OCI-LY3 (cell line): Measurements from ENCODE around the gene SLC35A5.

Source experiments
- CTCF ChIP-seq: fragments of 200-600, 300-600 bp; sonication (generic); IDR thresholded peaks from 2 replicates; pipeline ENCODE4 v1.5.1; 2014; ENCODE audit warnings: antibody characterized with exemption, low read length, low read depth
- EZH2phosphoT487 ChIP-seq: fragments of 200-600 bp; shearing (Covaris generic); IDR thresholded peaks from 2 replicates; pipeline ENCODE4 v1.6.1; 2018; ENCODE audit warnings: antibody characterized with exemption, mixed run types, low read depth

DNA sequence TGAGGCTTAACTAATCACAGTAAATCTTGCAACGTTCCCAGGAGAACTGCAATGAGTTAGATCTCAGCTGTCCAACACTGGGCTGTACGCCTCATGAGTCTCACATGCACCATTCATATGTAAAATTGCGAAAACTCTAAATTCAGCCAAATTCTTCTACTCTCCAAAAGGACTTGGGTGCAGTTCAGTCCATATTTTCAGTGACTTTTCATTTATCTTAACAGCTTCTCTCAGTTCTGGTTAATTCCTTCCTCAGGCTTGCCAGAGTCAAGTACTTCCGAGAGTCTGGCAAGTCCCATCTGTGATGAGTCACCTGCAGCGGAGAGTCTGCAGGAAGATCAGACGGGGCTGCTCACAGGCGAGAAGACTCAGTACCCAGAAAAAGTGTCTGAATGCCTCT, 67.6 kb downstream of the SLC35A5 start:
- TF ChIP-seq CTCF (no peak), EZH2phosphoT487 (no peak)
